HT-29 (cell line): ENCODE measurements around the gene WDR1. TPM values are rescaled to one million over a fixed set of nuclear protein-coding genes. Genes with fewer than 3 reads are reported as not detected.

Experiments used
- DNase-seq: peaks from one replicate; pipeline ENCODE4 v3.0.0-alpha.2; 2015; ENCODE audit warnings: low spot score
- total RNA-seq: library from RNA; depleted of rRNA; stranded (reverse); fragments of >200 nt; shearing (Covaris generic); gene quantifications from 2 replicates; pipeline ENCODE4 v1.2.3, GENCODE V29; 2014

The WDR1 gene
- total RNA-seq, 1 experiment from 2014 or later: 310 TPM

DNA sequence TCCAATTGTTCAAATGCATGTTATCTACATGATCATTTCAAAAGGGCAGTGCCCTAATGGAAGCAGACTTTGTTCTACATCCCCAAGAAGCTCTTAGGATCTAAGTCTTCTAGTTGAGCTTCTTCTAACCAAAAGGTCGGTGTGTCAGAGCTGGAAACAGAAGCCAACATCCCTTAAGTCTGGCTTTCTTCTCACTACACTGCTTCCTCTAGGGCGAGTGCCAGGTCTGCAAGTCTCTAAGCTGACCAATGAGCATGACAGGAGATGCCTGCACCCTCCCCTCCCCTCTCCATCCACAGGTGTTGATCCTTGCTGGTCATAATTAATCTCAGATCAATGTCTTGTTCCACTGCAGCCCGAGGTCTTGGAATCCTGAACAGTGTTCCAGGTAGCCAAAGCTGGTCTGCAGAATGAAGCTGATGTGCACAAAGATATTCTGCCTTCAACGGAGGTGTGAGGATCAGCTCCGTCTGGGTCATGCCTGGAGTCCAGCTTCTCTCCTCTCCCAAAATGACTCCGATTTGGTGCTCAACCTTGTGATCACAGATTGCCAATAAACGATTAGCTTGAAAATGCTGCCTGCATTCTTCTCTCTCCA, 44.1 kb downstream of the WDR1 start:
- DNase-seq: no peak

DNA sequence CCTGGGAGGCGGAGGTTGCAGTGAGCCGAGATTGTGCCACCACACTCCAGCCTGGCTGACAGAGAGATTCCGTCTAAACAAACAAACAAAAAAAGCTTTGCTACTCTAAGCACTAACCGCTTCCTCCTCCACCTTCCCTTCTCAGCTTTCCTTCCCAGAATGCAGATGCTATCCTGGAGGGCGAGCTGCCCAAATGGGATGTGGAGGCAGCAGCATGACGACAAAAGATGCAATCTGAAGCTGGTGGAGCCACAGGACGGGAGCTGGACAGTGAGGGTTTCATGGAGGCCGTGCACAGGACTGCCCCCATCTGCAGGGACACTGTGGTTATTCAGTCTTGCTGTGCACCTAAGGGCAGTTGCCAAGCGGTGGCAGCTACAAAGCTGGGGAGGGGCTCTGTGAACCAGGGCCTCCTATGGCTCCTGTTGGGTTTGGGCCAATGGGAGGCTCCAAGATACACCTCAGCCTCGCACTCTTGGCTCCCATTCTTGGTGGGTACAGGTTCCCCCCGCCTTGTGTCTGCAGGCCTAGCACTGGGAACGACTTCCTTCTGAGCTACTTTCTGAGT, 47.4 kb downstream of the WDR1 start:
- no peak for DNase-seq

- DNase-seq: no peak
These were observed 49.6 kb downstream of the WDR1 start for GRCh38 chr4:10066670-10067651.

DNA sequence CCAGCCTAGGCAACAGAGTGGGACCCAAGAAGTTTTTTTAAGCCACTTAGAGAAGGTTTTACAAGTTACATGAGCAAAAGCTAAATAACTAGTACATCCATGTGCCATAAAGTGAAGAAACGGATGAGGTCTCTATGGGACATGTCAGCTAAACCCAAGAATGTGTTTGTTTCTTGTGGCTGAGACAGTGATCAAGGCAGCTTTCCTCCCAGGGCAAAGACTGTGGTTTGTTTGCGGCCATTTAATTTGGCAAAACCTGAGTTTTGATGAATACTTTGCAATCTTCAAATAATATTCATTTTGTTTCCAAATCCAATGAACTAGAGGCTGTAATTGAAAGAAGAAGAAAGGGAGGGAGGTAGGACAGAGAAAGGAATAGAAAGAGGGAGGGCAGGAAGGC, 50.4 kb downstream of the WDR1 start:
- no peak for DNase-seq

DNA sequence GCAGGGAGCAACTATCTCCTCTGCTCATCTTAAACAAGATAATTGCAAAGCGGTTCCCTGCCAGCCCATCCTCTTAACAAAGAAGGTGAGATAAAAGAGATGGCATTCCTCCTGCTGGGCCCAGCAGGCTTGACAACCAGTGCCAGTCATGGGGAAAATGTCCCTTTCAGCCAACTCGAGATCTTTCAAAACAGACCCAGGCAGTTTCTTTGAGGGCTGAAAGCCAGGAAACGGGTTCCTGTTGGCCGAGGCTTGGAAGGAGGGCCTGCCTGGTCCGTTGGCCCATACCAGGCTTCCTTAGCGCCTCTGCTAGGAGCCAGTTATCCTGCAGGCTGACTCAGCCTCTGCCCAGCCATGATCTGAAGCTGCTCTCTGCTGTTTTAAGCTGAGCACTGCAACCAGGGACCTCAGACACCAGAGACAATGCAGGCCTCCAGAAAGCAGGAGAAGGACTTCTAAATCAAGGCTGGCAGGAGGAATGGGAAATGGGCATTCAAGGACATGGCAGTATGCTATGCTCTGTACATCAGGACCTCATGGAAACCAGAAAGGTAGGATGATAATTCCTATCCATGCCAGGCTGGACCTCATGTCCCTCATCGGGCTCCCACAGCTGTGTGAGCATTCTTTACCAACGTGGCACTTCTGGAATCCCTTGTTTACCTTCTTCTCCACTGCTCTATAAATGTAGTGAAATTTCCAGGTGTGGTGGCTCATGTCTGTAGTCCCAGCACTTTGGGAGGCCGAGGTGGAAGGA, 52.9 kb downstream of the WDR1 start:
- peak; percentile 33 for DNase-seq

DNA sequence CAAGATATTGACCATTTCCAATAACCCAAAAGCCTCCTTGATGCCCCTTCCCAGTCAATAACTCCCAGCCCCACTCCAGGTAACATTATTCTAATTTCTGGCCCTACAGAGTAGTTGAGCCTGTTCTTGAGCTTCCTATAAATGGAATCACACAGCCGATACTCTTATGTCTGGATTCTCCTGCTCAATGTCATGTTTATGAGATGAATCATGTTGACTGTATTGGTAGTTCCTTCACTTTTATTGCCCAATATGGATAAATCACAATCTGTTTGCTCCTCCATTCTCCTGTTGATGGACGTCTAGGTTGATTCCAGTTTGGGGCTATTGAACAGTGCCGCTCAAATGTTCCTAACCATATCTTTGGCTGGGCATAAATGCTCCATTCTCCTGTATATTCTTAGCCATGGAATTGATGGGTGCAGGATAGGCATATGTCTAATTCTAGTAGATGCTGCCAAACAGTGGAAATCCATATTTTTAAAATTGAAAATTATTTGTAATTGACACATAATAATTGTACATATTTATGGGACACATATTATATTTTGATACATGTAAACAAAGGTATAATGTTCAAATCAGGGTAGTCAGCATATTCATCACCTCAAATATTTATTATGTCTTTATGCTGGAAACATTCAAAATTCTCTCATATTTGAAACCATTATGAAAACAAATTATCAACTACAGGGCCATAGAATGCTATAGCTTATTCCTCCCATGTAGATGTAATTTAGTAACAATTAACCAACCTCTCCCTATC, 54.8 kb downstream of the WDR1 start:
- DNase-seq: no peak

DNA sequence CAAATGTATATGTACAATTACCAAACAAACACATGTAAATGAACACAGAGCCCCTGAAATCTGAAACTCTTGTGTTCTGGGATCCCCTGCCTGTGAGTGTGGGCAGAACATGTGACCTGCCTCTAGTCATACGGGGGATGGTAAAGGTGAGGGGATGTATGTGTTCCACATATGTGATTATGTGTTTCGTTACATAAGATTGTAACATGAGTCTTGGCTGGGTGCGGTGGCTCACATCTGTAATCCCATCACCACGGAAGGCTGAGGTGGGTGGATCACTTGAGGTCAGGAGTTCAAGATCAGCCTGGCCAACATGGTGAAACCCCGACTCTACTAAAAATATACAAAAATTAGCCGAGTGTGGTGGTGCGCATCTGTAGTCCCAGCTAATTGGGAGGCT, 58.2 kb downstream of the WDR1 start:
- DNase-seq: no peak

GRCh38 chr4:10057023-10057395, 59.6 kb downstream of the WDR1 start:
- no peak for DNase-seq

DNA sequence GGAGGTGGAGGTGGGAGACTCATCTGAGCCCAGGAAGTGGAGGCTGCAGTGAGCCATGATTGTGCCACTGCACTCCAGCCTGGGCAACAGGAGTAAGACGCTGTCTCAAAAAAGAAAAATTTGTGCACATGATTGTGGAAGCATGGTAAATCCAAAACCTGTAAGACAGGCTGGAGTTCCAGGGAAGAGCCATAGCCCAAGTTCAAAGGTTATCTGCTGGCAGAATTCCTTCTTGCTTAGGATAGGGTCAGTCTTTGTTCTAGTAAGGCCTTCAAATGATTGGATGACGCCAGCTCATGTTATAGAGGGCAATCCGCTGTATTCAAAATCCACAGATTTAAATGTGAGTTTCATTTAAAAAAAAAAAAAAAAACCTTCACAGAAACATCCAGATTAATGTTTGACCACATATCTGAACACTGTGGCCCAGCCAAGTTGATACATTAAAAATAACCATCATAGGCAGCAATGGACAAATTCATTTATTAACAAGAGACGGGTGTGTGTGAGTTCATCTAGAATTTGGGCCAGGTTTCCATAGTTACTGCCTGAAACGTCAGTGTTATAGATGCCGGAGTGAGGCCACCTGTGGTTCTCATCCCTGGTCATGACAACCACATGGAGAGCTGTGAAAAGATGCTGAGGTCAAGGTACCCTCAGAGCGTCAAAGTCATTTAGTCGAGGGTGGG, 60.1 kb downstream of the WDR1 start:
- DNase-seq: no peak

DNA sequence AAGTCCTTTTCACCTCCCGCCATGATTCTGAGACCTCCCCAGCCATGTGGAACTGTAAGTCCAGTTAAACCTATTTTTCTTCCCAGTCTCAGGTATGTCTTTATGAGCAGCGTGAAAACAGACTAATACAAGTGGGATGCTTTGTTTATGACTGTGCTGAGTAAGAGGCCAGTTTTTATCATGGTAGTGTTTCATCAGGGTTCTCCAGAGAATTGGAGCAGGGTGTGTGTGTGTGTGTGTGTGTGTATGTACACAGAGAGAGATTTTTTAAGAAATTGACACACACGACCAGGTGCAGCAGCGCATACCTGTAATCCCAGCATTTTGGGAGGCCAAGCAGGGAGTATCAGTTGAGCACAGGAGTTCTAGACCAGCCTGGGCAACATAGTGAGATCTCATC, 60.7 kb downstream of the WDR1 start:
- no peak for DNase-seq

GRCh38 chr4:10054571-10055041, 62.0 kb downstream of the WDR1 start:
- DNase-seq: no peak

DNA sequence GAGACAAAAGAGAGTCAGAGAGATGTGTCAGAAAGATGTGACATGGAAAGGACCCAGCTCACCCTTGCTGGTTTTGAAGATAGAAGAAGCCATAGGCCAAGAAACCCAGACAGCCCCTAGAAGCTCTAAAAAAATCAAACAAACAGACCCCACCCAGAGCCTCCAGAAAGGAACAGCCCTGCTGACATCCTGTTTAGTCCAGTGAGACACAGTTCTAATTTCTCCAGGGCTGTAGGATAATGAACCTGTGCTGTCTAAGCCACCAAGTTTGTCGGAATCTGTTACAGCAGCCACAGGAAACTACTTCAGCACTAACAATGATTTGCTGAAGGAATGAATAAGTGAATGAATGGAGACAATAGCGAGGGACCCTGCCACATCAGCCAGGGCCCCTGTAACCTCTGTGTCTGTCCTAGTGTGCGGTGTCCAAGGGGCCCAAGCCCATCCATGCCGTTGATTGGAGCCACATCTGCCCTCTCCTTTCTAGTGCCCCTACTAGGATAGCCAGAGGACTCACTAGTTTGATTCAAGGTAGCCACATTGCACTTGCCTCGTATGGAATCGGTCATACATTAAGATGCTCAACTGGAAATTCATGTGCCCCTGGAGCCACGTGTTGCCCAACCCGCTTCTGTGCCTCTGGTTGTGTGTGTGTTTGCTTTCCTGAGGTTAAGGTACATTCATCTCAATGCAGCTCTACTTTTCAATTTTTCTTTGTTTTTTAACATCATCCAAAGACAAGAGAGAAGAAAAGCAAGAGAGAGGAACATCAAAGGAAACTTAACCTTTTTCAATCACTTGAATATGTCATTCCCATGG, 62.8 kb downstream of the WDR1 start:
- DNase-seq: no peak

GRCh38 chr4:10051517-10052135, 65.0 kb downstream of the WDR1 start:
- no peak for DNase-seq

DNA sequence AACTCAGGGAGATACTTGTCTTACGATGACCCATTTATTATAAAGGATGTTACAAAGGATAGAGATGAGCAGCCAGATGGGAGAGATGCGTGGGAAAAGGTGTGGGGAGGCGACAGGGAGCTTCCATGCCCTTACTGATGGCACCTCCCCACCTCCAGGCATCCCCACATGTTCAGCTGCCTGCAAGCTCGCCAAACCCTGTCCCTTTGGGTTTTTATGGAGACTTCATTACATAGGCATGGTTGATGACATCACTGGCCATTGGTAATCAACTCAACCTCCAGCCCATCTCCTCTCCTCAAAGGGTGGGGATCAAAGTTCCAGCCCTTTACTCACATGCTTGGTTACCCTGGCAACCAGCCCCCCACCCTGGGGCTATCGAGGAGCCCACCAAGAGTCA, 65.9 kb downstream of the WDR1 start:
- no peak for DNase-seq

DNA sequence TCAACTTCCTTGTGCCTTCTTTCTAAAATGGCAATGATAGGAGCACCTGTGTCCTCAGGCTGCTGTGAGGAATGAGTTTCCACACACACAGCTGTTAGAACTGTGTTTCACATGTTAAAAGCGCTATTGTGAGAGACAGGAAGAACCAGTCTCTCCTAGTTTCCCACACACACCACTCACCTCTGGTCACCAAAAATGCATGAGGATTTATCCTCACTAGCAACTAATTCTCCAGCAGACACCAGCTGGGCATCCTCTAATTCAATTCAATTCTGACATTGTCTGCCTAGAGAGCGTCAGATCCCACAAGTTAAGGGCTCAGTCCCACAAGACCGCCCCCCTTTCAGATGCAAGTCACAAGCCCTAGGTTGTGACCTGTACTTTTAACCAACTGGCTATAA, 66.3 kb downstream of the WDR1 start:
- DNase-seq: no peak

DNA sequence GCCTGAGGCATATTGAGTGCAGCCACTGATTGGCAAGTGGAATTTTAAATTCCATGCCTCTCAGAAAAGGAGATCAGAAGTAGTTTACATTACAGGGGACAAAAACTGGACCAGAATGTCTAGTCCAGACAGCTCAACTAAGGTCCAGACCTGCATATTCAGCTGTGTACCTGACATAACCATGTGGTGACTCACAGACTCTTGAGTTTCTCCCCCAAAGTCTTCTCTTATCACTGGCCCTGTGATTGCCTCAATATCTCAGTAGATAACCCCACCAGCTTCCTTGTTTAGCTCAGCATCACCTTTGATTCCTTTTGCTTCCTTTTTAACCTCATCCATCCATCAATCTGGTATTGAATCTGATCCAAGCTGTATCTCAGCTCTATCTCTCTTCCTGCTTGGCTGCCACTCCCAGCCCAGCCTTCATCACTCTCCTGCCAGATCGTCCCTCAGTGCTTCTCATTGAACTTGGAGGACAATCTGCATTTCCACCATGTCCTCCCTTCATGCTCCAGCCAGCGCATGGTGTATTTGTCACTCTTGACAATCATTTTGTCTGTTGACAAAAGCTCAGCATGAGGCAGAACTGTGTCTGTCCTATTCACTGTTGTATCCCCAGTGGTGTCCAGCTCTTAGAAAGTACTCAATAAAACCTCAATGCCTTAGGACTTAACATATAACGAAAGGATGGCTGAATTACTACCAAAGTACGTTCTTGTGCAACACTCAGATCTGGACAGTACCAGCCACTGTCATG, 67.5 kb downstream of the WDR1 start:
- DNase-seq: no peak

DNA sequence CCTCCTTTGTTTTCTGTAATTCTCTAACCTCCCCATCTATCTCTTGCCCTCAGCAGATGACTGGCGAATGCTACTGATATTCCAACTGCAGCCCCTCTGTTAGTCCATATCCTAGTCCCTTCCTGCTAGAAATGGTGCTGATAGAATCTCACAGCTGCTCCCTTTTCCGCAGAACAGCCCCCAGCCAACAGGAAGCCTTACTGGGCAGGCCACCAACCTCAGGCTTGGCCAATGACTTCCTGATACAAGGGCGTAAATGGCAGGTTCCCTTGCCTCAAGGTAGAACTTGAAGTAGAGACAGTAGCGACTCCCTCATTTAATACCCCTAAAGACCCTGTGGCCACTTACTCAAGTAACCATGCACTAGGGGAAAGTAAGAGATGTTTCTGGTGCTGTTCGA, 68.6 kb downstream of the WDR1 start:
- DNase-seq: no peak

DNA sequence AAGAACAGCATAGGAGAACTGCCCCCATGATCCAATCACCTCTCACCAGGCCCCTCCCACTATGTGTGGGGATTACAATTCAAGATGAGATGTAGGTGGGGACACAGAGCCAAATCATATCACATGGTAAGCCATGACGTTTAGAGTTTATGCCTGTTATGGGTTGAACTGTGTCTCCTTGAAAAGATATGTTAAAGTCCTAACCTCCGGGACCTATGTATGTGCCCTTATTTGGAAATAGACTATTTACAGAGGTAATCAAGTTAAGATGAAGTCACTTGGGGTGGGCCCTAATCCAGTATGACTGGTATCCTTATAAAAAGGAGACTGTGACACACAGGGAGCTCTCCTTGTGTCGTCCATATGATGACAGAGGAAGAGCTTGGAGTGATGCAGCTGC, 70.1 kb downstream of the WDR1 start:
- no peak for DNase-seq
